Measurements from ENCODE around the gene ANK3.

Gene ANK3

GRCh38 chr10:60389413-60390025, at the start of gene ANK3:
Gene ANK3, minus strand, starts transcription at chr10:60389875. Its CDS starts 337 bp downstream, at chr10:60389538.
- DNase-seq (ENCODE audit: low spot score): no peak

GRCh38 chr10:60434418-60435046, 44.9 kb upstream of the ANK3 start:
- no peak for DNase-seq (ENCODE audit: low spot score)

GRCh38 chr10:60433684-60434083, 44.0 kb upstream of the ANK3 start:
- no peak for DNase-seq (ENCODE audit: low spot score)

- DNase-seq (ENCODE audit: low spot score): no peak
These were observed 41.3 kb upstream of the ANK3 start for GRCh38 chr10:60430836-60431597.

GRCh38 chr10:60430017-60430416, 40.3 kb upstream of the ANK3 start:
- no peak for DNase-seq (ENCODE audit: low spot score)

- DNase-seq (ENCODE audit: low spot score): no peak
These were observed 39.6 kb upstream of the ANK3 start for GRCh38 chr10:60429084-60429849.

GRCh38 chr10:60428387-60428737, 38.7 kb upstream of the ANK3 start:
- no peak for DNase-seq (ENCODE audit: low spot score)

GRCh38 chr10:60427709-60428386, 38.2 kb upstream of the ANK3 start:
- no peak for DNase-seq (ENCODE audit: low spot score)

GRCh38 chr10:60427148-60427547, 37.5 kb upstream of the ANK3 start:
- DNase-seq (ENCODE audit: low spot score): no peak

- DNase-seq (ENCODE audit: low spot score): no peak
These were observed 36.8 kb upstream of the ANK3 start for GRCh38 chr10:60426425-60426824.

- DNase-seq (ENCODE audit: low spot score): no peak
These were observed 35.9 kb upstream of the ANK3 start for GRCh38 chr10:60425392-60426110.

- no peak for DNase-seq (ENCODE audit: low spot score)
These were observed 35.3 kb upstream of the ANK3 start for GRCh38 chr10:60424971-60425370.

GRCh38 chr10:60423920-60424319, 34.2 kb upstream of the ANK3 start:
- no peak for DNase-seq (ENCODE audit: low spot score)

GRCh38 chr10:60422809-60423208, 33.1 kb upstream of the ANK3 start:
- DNase-seq (ENCODE audit: low spot score): no peak

GRCh38 chr10:60420991-60421894, 31.6 kb upstream of the ANK3 start:
- no peak for DNase-seq (ENCODE audit: low spot score)

- no peak for DNase-seq (ENCODE audit: low spot score)
These were observed 29.6 kb upstream of the ANK3 start for GRCh38 chr10:60419249-60419648.

- DNase-seq (ENCODE audit: low spot score): no peak
These were observed 28.2 kb upstream of the ANK3 start for GRCh38 chr10:60417901-60418300.

GRCh38 chr10:60417024-60417423, 27.3 kb upstream of the ANK3 start:
- no peak for DNase-seq (ENCODE audit: low spot score)

- no peak for DNase-seq (ENCODE audit: low spot score)
These were observed 25.4 kb upstream of the ANK3 start for GRCh38 chr10:60414877-60415585.

GRCh38 chr10:60414111-60414510, 24.4 kb upstream of the ANK3 start:
- no peak for DNase-seq (ENCODE audit: low spot score)

Data from left forelimb (tissue), 1 donor.